GM18909 (cell line): ENCODE data around the gene C2CD4A.
A peak's percentile ranks its signal among the peaks of the same experiment; 100 is the strongest.

Experiments
- ATAC-seq: cut with Tn5 transposase; IDR thresholded peaks from one replicate; pipeline ENCODE4 v1.9.1; 2021; ENCODE audit warnings: mild to moderate bottlenecking; ENCODE audit not compliant: unreplicated experiment, poor library complexity

The C2CD4A gene

GRCh38 chr15:62059108-62059815 is 7.5 kb upstream of the C2CD4A start:
- ATAC-seq, result no peak

- ATAC-seq, result peak; percentile 78
Observed at GRCh38 chr15:62059816-62060112, 7.0 kb upstream of the C2CD4A start.

- peak; percentile 87 for ATAC-seq
Observed at GRCh38 chr15:62060113-62060895, 6.5 kb upstream of the C2CD4A start, which contains the start of gene VPS13C. Gene VPS13C (minus strand): TSS chr15:62060447. CDS start chr15:62060374, 73 bp downstream.

- ATAC-seq, result no peak
Observed at GRCh38 chr15:62060896-62061280, 5.9 kb upstream of the C2CD4A start.

- no peak for ATAC-seq
Observed at GRCh38 chr15:62063825-62064635, 2.7 kb upstream of the C2CD4A start.

- ATAC-seq, result peak; percentile 36
Observed at GRCh38 chr15:62067448-62068044, 769 bp downstream of the C2CD4A start.

GRCh38 chr15:62068071-62068809 is 1.5 kb downstream of the C2CD4A start:
- peak; percentile 37 for ATAC-seq

- ATAC-seq, result no peak
Observed at GRCh38 chr15:62068810-62069167, 2.0 kb downstream of the C2CD4A start.

- ATAC-seq, result no peak
Observed at GRCh38 chr15:62069551-62069950, 2.8 kb downstream of the C2CD4A start.

- no peak for ATAC-seq
Observed at GRCh38 chr15:62071711-62072308, 5.0 kb downstream of the C2CD4A start.

GRCh38 chr15:62075595-62076277 is 9.0 kb downstream of the C2CD4A start:
- ATAC-seq, result no peak

- no peak for ATAC-seq
Observed at GRCh38 chr15:62079594-62079993, 12.8 kb downstream of the C2CD4A start.

GRCh38 chr15:62083194-62084154 is 16.7 kb downstream of the C2CD4A start:
- ATAC-seq, result no peak

- no peak for ATAC-seq
Observed at GRCh38 chr15:62085740-62086139, 19.0 kb downstream of the C2CD4A start.

GRCh38 chr15:62087671-62088352 is 21.0 kb downstream of the C2CD4A start:
- no peak for ATAC-seq

- no peak for ATAC-seq
Observed at GRCh38 chr15:62088353-62088693, 21.5 kb downstream of the C2CD4A start.

- ATAC-seq, result no peak
Observed at GRCh38 chr15:62089616-62090015, 22.8 kb downstream of the C2CD4A start.

GRCh38 chr15:62090988-62091387 is 24.2 kb downstream of the C2CD4A start:
- ATAC-seq, result no peak
